HG03025 (cell line): ENCODE data around the gene XPO5.

Source experiments
- ATAC-seq: cut with Tn5 transposase; IDR thresholded peaks from one replicate; pipeline ENCODE4 v1.9.1; 2021; ENCODE audit warnings: mild to moderate bottlenecking, moderate library complexity; ENCODE audit not compliant: unreplicated experiment, low FRiP score

XPO5 gene

GRCh38 chr6:43476746-43477145 lies 99.1 kb downstream of the XPO5 start:
- no peak for ATAC-seq

DNA sequence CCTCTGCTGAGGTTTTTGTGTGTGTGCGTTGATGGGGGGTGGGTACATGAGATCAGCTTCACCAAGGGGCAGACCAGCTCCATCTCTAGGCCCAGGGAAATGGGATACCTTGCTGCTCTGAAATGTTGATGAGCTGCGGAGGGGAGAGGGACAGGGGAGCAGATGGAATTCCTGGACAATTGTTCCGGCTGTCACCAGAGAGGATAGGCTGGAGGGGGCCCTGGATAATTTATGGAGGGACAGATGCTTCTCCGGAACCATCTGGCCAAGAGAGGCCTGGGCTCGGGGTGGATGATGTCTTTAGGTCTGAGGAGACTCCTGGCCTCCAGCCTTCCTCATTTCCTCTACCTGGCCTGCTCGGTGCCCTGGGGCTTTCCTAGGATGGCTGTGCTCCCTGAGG lies 100.3 kb downstream of the XPO5 start:
- ATAC-seq: no peak

GRCh38 chr6:43472515-43472914 lies 103.3 kb downstream of the XPO5 start:
- no peak for ATAC-seq
